ENCODE results near the gene LNX1.

DNA sequence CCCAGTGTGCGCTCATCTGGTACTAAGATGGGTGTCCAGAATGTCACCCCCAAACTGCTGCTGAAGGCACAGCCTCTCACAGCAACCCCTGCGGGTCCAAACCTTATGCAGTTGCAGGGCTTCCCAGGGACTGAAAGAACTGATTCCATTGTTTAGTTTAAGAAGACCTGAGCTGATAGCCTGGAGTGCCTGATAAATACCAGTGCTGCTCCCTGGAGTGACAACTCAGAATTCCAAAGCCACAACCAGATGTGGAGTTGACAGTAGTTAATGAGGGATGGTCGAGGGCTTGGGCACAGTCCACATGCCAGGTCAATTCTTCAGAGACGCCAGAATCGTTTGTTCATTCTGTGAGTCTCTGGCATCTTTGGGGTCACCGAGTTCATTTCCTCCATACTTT lies 71.2 kb downstream of the LNX1 start:
- TF ChIP-seq GTF2A2 (tag; IDR thresholded peaks at IDR 0.05) (no peak), CHD1 (IDR thresholded peaks at IDR 0.05; ENCODE audit: low read length) (no peak), DPF2 (IDR thresholded peaks at IDR 0.05) (no peak), BHLHE40 (IDR thresholded peaks at IDR 0.05; ENCODE audit: low read length) (no peak), HNRNPUL1 (IDR thresholded peaks at IDR 0.05; ENCODE audit: low read length) (no peak), ZNF263 (CRISPR knock-in tag; IDR thresholded peaks at IDR 0.05; ENCODE audit: borderline replicate concordance) (no peak), BACH1 (tag; IDR thresholded peaks at IDR 0.05) (no peak)
- TF ChIP-seq, protein P1, sequence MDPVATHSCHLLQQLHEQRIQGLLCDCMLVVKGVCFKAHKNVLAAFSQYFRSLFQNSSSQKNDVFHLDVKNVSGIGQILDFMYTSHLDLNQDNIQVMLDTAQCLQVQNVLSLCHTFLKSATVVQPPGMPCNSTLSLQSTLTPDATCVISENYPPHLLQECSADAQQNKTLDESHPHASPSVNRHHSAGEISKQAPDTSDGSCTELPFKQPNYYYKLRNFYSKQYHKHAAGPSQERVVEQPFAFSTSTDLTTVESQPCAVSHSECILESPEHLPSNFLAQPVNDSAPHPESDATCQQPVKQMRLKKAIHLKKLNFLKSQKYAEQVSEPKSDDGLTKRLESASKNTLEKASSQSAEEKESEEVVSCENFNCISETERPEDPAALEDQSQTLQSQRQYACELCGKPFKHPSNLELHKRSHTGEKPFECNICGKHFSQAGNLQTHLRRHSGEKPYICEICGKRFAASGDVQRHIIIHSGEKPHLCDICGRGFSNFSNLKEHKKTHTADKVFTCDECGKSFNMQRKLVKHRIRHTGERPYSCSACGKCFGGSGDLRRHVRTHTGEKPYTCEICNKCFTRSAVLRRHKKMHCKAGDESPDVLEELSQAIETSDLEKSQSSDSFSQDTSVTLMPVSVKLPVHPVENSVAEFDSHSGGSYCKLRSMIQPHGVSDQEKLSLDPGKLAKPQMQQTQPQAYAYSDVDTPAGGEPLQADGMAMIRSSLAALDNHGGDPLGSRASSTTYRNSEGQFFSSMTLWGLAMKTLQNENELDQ (CRISPR knock-in tag; IDR thresholded peaks at IDR 0.05; ENCODE audit: borderline replicate concordance) = no peak
- TF ChIP-seq, protein P2, sequence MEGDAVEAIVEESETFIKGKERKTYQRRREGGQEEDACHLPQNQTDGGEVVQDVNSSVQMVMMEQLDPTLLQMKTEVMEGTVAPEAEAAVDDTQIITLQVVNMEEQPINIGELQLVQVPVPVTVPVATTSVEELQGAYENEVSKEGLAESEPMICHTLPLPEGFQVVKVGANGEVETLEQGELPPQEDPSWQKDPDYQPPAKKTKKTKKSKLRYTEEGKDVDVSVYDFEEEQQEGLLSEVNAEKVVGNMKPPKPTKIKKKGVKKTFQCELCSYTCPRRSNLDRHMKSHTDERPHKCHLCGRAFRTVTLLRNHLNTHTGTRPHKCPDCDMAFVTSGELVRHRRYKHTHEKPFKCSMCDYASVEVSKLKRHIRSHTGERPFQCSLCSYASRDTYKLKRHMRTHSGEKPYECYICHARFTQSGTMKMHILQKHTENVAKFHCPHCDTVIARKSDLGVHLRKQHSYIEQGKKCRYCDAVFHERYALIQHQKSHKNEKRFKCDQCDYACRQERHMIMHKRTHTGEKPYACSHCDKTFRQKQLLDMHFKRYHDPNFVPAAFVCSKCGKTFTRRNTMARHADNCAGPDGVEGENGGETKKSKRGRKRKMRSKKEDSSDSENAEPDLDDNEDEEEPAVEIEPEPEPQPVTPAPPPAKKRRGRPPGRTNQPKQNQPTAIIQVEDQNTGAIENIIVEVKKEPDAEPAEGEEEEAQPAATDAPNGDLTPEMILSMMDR (IDR thresholded peaks at IDR 0.05 in 2 of 3, conservative IDR thresholded peaks at IDR 0.05 in 1 of 3; ENCODE audit: insufficient read depth in 2 of 3, low read depth in 1 of 3, low read length in 3 of 3) = no peak
